EH (cell line): Measurements from ENCODE around the gene GCKR.

ENCODE experiments used
- DNase-seq: peaks from one replicate; pipeline ENCODE4 v3.0.0-alpha.2; 2015; ENCODE audit warnings: low read depth

Gene GCKR

DNA sequence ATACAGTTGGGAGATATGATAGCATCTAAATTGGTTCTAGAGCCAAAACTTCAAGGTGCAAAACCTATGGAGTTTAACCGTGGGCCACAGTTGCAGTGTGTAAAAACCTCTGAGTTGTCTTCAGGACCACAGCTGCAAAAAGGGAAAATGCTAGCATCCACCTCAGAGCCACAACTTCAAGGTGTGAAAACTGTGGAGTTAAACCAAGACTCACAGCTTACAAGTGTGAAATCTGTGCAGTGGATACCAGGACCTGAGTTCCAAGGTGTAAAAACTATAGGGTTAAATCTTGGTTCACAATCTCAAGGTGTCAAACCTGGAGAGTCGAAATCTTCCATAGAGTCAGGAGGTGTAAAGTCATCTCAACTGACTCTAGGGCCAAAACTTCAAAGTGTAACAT is 75.8 kb downstream of the GCKR start:
- no peak for DNase-seq

DNA sequence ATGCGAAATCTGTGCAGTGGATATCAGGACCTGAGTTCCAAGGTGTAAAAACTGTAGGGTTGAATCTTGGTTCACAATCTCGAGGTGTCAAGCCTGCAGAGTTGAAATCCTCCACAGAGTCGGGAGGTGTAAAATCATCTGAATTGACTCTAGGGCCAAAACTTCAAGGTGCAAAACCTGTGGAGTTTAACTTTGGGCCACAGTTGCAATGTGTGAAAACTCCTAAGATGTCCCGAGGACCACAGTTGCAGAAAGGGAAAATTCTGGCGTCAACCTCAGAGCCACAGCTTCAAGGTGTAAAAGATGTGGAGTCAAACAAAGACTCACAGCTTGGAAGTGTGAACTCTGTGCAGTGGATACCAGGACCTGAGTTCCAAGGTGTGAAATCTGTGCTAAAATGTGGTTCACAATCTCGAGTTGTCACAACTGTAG is 76.4 kb downstream of the GCKR start:
- no peak for DNase-seq
